ENCODE data around the gene ALLC.

The ALLC gene

GRCh38 chr2:3639653-3640052 lies 18.3 kb upstream of the ALLC start:
- no peak for ATAC-seq
- no peak for DNase-seq

- ATAC-seq: no peak
- DNase-seq: no peak
These were observed 16.8 kb upstream of the ALLC start for GRCh38 chr2:3641181-3641580.

GRCh38 chr2:3641841-3642421 lies 16.1 kb upstream of the ALLC start:
- ATAC-seq: no peak

GRCh38 chr2:3642521-3643215 lies 15.3 kb upstream of the ALLC start:
- no peak for ATAC-seq

More at GRCh38 chr2:3641841-3642421, 16.1 kb upstream of the ALLC start:
- no peak for DNase-seq

GRCh38 chr2:3643371-3644245 lies 14.4 kb upstream of the ALLC start:
- no peak for ATAC-seq

More at GRCh38 chr2:3642521-3643215, 15.3 kb upstream of the ALLC start:
- no peak for DNase-seq

GRCh38 chr2:3644246-3644525 lies 13.8 kb upstream of the ALLC start:
- ATAC-seq: no peak
- DNase-seq: no peak

More at GRCh38 chr2:3643371-3644245, 14.4 kb upstream of the ALLC start:
- DNase-seq: no peak

GRCh38 chr2:3644891-3645605 lies 13.0 kb upstream of the ALLC start:
- no peak for DNase-seq
- no peak for ATAC-seq

GRCh38 chr2:3645745-3646389 lies 12.1 kb upstream of the ALLC start:
- ATAC-seq: no peak
- DNase-seq: no peak

GRCh38 chr2:3646446-3646845 lies 11.6 kb upstream of the ALLC start:
- DNase-seq (no peak), ATAC-seq (no peak)

GRCh38 chr2:3647246-3647645 lies 10.8 kb upstream of the ALLC start:
- DNase-seq: no peak
- no peak for ATAC-seq

- DNase-seq: no peak
- ATAC-seq: no peak
These were observed 10.0 kb upstream of the ALLC start for GRCh38 chr2:3647831-3648651.

- ATAC-seq: no peak
These were observed 9.3 kb upstream of the ALLC start for GRCh38 chr2:3648652-3649177.

GRCh38 chr2:3649581-3649980 lies 8.4 kb upstream of the ALLC start:
- DNase-seq (no peak), ATAC-seq (no peak)

More at GRCh38 chr2:3648652-3649177, 9.3 kb upstream of the ALLC start:
- DNase-seq: no peak

GRCh38 chr2:3650140-3650920 lies 7.7 kb upstream of the ALLC start:
- DNase-seq: no peak
- no peak for ATAC-seq

- ATAC-seq: peak; percentile 76
- DNase-seq: peak; percentile 75
These were observed 6.0 kb upstream of the ALLC start for GRCh38 chr2:3651691-3652648.

- ATAC-seq (no peak), DNase-seq (no peak)
These were observed 4.9 kb upstream of the ALLC start for GRCh38 chr2:3652896-3653625.

- DNase-seq (no peak), ATAC-seq (no peak)
These were observed 4.0 kb upstream of the ALLC start for GRCh38 chr2:3654011-3654410.

- no peak for ATAC-seq
- no peak for DNase-seq
These were observed 3.3 kb upstream of the ALLC start for GRCh38 chr2:3654531-3655225.
